ENCODE results near the gene RHBDL1.

Gene RHBDL1

DNA sequence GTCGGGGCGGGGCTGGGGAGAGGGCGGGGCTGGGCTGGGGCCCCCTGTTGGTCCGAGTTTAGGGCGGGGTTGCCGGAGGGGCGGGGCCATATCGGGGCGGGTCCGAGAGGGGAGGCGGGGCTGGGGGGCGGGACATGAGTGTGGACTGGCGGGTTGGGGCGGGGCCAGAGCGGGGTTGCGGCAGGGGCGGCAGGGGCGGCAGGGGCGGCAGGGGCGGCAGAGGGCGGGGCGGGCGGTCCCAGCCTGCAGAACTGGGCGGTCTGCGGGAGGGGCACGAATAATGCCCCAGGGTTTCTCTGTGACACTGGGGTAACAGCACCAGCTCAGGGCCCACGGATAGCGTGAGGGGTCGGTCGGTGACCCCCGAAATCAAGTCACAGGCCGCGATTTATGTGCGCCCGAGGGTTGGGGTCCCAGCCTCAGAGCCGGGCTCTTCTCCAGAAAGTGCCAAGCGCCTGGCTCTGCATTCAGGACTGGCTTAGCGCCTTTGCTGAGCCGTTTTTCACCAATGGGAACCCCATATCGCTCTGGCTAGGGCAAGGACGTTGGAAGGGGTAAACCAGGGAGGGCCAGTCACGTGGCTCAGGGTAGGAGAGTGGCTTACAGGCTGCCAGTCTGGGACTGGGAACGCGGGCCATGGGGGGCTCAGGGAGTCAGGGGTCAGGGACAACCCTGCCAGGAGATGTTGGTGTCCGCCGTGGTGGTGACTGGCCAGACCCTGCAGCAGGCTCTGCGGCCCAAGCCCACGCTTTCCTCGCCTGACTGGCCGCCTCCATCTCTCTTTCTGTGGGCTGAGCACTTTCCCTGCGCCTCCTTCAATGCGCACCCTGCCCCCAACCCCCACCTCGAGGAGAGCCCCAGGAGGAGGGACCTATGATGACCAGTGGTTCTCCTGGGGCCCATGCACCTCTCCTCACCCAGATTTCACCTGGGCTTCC lies 38.1 kb upstream of the RHBDL1 start:
- no peak for DNase-seq

DNA sequence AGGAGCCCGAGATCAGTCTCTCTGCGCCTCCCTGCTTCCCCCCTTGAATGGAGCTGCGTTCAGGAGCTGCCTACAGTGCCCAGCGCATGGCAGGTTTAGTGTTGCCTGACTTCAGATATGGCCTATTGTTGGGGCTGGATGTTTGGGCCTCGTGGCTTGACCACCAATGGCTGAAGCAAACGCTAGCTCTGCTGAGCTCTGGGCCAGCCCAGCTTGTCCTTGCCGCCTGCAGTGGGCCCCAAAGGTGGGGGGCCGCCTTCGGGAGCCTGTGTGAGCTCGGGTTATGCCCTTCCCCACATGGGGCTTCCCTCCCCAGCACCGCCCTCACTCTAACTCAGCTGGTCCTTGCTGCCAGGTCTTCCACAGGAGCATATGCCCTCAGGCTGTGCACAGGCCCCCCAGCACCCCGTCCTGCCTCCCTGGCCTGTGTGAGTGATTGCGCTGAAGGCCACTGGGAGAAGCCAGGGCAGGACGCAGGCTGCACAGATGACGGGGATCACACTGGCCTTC lies 37.4 kb upstream of the RHBDL1 start:
- no peak for DNase-seq

DNA sequence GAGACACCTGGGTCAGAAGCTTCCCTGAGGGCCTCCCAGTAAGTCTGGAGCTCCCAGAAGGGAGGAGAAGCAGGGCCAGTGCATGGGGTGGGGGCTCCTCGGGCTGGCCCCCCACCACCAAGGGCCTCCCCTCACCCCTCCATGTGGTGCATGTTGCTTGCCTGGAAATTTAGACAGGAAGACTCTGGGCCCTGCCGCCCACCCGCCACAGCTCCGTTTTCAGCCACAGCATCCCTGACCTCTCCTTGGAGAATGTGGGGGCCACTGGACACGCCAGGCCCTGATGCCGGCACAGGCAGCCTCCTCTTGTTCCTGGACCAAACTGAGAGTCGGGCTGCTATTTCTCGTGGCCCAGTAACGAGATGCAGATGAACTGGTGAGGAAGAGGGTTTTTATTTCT lies 36.6 kb upstream of the RHBDL1 start:
- no peak for DNase-seq

DNA sequence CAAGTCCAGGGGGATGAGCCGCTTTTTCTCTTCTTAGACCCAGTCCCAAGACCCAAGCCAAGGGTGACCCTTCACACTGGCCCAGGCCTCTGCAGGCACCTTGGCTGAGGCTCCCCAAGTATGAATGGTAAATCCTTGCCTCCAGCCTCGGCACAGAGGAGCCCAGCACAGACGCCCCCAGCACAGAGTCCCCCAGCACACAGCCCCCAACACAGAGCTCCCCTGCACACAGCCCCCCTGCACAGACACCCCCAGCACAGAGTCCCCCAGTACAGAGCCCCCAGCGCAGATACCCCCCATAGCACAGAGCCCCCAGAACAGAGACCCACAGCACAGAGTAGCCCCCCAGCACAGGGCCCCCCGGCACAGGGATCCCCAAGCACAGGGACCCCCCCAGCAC lies 34.9 kb upstream of the RHBDL1 start:
- no peak for DNase-seq

DNA sequence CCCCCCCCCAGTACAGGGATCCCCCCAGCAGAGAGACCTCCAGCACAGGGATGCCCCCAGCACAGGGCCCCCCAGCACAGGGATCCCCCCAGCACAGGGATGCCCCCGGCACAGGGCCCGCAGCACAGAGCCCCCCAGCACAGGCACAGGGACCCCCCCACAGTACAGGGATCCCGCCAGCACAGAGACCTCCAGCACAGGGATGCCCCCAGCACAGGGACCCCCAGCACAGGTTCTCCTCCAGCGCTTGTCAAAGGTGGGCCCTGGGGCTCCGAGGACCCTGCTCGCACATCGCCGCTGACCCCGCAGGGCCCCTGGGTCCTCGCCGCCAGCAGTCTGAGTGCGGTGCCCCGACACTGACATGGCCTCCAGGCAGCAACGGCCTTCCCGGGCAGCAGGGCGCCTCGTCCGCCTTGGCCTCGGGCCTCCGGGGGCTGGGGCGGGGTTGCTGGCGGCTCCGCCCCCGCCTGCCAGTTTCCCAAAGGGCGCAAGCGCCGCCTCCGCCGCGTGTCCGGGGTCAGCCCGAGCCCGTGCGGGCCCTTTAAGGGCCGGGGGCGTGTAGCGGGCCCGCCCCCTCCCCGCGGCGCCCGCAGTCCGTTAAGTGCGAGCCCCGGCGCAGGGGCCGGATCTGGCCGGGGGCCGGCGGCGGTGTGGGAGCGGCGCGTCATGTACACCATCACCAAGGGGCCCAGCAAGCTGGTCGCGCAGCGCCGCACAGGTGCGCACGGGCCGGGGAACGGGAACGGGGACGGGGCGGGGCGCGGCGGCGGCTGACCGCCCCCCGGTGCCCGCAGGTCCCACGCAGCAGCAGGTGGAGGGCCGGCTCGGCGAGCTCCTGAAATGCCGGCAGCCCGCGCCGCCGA lies 33.9 kb upstream of the RHBDL1 start, which contains the start of gene MCRIP2:
Gene MCRIP2 (plus strand): TSS at position 503 of the 863 bp plus-strand sequence. CDS start 164 bp downstream, at position 667.
- no peak for DNase-seq

DNA sequence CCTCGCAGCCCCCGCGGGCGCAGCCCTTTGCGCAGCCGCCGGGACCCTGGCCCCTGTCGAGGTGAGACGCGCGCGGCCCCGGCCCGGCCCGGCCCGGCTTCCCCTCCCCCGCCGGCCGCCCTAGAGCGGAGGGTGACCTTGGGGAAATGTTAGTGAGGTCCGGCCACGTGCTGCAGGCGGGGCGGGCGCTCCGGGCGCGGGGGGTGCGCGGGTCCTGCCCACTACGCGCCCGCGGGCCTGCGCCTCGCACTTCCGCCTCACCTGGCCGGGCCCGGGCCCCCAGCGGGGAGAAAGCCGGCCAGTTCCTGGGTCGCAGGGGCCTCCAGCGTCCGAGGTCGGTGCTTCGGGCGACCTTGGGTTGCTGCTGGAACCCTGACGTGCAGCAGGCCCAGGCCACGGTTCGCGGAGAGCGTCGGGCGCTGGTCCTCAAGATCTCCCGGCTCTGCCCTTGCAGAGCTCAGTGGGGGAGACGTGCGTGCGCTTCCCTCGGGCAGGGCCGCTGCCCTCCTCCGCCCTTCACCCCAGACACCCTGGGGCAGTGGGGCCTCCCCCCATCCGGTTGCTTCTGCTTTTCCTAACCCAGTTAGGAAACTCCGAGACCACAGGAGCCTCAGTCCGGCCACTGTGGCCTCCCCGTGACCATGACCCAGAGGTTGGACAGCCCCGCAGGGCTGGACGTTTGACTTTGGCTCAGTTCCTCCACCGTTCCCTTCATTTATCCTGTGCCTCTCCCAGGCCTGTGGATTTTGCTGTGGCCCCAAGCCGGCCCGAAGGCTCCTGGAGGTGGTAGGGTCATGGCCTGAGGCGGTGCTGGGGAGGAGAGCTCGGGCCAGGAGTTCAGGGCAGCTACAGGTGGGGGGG lies 33.1 kb upstream of the RHBDL1 start:
- no peak for DNase-seq

DNA sequence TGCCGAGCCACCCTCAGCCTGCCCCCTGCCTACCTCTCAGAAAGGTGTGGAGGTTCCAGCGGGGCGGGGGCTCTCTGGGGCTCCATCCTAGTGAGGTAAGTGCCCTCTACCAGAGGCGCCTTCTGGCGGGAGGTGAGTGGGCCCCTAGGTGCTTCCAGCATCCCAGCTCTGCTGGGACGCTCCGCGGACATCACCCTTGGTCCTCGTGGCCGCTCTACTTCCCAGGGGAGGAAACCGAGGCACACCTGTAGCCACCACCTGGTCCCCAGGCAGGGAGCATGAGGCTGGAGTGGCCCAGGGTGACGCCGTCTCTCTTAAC lies 32.5 kb upstream of the RHBDL1 start:
- no peak for DNase-seq

DNA sequence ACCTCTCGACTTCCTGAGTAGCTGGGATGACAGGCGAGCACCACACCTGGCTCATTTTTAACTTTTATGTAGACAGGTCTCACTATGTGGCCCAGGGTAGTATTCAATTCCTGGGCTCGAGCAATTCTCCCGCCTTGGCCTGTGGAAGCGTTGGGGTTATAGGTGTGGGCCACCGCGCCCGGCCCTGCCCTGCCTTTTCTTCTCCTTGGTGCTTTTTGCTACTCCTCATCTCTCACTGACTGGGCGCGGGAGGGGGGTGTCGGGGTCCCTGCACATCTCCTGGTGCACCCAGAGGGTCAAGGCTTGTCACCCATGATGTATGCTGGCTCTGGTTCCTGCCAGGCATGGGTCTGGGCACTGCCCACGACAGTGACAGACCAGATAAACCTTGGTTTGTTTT lies 30.9 kb upstream of the RHBDL1 start:
- DNase-seq = no peak

DNA sequence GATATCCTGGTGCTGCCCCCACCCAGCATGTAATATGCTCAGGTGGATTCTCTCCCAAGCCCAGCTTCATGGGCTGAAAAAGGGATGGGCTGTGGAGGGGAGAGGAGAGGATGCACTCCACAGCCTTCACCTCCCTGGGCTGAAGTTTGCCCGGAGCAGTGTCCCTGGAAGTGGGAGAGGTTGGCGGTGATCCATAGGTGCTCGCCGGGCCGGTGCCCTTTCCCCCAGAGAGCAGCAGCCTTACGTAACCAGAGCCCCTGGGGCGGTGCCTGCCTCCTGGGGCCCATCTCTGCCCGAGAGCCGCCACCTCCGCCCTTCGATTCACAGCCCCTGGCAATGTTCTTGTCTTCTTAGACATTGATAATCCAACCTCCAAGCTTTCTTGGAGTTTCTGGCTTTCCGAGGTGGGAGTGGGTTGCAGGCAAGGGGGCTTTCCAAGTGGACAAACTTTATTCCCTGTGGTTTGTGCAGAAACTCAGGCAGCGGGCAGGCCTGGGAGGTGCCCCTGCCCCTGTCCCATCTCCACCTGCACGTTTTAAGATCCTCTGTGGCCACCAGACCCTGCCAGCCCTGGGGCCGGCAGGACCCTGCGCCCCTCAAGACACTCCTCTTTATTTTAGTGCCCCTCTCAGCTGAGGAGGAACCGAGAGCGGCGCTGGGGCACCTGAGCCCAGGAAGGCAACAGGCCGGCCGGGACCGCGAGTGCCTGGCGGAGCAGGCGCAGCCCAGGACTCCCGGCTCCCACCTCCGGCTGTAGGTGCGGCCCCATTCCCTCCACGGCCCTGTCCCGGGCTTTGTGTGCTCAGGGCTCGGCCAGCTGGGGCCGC lies 29.4 kb upstream of the RHBDL1 start:
- no peak for DNase-seq

DNA sequence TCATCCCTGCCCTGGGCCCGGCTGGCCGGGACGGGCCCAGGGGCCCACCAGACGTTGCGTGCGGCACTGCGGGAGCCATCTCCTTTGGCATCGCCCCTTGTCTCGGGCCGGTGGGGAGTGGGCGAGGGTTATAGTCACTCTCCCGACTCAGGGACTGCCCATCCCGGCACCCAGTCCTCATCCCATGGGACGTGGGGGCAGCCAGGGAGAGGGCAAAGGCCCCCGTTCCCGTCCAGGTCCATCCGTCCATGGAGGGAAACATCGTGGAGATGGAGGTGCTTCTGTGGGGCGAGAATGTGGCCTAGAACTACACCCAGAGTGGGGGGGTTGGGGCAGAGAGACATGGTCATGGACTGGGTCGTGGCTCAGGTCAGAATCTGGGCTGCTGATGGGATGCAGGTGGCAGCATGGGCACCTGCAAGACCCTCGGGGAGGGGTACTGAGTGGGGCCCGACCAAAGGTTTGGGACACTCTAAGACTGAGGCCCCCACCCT lies 28.7 kb upstream of the RHBDL1 start:
- DNase-seq = no peak

DNA sequence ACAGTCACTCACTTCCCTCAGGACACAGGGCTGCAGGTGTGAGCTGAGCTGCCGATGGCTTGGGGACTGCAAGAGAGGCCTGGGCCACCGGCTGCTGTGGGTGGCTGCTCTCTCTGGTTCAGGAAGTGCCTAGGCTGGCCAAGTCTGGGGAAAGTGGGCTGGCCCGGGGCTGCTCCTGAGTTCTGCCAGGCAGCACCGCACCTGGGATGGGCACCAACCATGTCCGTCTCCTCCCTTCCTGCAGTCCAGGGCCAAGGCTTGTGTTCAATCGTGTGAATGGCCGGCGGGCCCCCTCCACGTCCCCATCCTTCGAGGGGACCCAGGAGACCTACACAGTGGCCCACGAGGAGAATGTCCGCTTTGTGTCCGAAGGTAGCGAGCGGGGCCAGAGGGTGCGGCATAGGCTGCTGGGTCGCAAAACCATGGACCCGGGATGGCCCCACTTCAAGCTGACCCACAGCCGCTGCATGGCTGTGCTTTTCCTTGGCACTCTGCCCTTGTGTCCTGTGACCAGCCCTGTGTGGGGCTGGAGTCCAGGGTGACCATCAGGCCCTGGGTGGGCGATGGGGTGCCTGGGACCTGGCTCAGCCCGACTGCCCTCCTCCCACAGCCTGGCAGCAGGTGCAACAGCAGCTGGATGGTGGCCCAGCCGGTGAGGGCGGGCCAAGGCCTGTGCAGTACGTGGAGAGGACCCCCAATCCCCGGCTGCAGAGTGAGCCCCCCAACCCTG lies 28.1 kb upstream of the RHBDL1 start:
- DNase-seq = no peak

DNA sequence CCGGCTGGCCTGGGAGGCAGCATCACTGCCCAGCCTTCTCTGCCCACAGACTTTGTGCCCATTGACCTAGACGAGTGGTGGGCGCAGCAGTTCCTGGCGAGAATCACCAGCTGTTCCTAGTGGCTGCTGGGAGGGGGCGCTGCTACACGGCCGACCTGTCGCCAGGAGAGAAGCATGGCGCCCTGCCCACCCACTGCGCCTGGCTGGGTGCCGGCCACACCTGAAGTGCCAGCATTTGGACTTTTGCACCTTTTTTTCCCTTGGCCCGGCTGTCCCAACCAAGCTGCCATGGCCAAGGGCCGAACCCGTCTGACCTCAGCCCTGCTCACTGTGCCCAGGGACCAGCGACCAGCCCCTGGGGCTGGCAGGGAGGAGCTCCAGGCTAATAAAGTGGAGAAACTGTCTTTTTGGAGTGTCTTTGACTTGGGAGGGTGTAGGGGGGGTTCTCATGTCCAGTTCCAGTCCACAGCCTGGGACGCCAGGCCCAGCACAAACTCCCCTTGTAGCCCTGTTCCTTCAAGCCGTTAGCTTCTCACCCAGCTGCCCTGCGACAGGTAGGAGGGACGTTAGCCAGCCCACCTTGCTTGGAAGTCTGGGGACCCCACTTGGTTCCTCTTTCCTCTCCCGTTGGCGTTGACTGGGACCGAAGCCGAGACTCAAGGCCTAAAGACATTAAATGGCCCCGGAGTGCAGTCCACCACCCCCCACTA lies 27.2 kb upstream of the RHBDL1 start:
- no peak for DNase-seq

DNA sequence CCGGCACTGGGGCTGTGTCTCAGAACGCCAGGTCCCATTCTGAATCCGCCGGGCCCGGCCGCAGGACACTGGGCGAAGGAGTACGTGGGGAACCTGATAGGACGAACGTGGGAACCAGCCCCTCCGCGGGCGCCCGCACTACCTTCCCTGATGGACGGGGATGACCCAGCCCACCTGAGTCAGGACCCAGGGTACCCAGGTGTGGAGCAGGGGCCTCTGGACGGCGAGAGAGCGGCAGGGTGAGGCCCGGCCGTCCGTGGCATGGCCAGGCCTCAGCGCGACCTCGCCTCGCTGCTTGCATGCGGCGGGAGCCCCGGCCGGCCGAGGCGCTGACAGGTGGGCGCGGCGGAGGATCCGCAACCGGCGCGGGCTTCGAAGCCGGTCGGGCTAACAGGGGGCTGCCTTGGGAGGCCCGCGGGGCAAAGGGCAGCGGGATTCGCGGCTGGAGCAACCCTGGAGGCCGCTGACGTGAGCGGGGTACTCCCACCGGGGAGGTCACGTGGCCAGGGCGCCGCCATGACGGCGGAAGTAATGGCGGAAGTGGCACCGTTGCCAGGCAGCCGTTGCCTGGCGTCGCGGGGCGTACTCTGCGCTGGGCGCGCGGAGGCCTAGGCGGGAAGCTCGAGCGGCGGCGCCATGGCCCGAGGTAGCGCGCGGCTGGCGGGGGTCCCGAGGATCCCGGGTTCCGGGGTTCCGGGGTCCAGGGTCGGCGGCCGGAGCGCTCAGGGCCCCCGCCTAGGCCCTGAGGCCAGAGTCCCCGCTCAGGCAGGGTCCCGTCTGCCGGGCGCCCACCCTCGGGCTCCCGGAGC lies 26.5 kb upstream of the RHBDL1 start, which contains the start of gene WDR90:
Gene WDR90 (plus strand): TSS at position 585 of the 809 bp plus-strand sequence. CDS start 52 bp downstream, at position 637.
- no peak for DNase-seq

DNA sequence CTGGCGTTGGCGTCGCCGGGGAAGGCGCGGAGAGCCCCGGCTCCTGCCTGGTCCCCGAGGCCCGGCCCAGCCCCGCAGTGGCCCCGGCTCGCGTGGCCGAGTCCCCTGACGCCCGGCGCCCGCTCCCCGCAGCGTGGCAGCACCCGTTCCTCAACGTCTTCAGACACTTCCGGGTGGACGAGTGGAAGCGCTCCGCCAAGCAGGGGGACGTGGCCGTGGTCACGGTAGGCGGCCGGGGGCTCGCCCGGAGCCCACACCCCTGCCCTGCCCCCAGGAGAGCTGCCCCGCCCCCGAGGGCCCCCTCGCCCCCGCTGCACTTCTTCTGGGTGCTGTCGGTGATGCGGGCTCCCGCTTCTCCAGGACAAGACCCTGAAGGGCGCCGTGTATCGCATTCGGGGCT lies 25.8 kb upstream of the RHBDL1 start:
- DNase-seq = no peak

DNA sequence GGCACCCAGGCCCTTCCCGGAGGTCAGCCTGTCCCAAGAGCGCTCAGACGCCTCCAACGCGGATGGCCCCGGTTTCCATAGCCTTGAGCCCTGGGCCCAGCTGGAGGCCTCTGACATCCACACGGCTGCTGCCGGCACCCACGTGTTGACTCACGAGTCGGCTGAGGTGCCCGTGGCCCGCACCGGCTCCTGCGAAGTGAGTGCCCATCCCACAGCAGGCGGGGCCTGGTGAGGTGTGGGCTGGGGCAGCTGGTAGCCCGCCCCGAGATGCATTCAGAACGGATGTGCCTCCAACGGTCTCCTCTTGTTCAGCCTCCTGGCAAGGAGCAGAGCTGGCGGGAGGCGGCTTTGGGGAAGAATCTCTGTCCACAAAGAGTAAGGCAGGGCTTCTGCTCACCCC lies 23.6 kb upstream of the RHBDL1 start:
- no peak for DNase-seq

DNA sequence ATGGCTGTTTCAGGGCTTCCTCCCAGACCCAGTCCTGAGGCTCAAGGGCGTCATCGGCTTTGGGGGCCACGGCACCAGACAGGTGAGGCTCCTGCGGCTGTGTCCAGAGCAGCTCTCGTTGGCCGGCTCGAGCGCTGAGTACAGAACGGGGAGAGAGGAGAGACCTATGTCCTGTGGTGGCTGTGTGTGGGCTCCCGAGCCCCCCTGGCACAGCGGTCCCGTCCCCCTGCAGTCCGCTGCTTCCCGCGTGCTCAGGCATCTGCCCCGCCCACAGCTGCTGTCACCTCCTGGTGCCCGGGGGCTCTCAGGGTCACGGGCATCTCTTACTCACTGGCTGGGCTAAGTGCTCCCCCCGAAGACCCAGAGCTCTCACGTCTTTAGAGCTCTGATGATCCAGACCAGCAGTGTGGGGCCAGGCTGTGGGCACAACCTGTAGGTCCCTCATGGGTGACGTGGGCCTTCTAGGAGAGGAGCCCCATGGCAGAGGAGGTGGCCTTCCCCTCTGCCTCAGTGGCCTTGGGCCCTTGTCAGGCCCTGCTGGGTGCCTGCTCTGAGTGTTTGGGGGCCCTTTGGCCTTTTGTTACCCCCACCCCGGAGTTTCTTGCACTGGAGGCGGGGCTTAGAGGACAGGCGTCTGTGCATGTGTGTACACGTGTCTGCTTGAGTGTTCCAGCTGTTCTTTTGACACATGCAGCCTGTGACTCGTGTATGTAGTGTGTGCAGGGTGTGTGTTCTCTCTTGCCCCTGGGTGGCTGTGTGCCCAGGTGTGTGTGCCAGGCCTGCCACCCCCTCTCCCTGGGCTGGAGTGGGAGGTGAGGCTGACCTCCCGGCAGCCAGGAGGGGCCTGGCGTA lies 22.8 kb upstream of the RHBDL1 start:
- DNase-seq = no peak

DNA sequence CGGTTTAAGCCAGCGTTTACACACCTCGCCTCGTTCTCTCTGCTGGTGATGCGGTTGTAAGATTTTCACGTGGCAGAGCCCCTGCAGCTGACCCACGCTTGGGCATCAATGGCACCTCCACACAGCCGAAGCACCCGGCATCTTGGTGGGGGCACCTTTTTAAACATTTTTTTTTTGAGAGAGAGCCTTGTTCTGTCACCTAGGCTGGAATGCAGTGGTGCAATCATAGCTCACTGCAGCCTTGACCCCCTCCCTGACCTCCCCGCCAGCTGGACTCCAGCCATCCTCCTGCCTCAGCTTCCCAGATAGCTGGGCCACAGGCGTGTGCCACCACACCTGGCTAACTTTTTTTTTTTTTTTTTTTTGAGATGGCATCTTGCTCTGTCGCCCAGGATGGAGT lies 21.4 kb upstream of the RHBDL1 start:
- DNase-seq = no peak

DNA sequence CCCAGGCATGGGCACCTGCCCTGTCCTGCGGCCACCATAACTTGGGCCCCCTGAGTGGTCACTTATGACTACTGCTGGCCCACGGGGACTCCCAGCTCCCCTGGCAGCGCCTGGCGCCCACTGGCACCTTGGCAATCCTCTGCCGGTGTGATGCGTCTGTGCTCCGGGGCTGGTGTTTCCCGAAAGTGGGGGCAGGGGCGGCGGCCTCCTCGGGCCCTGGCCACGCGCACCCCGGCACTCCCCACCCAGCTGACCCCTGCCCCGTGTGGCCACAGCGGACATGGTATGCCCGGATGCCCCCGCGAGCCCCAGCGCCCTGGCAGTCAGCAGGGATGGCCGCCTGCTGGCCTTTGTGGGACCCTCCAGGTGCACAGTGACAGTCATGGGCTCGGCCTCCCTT lies 18.0 kb upstream of the RHBDL1 start:
- DNase-seq = no peak

Measured in cortex of kidney (tissue), 1 donor.